ENCODE measurements around the gene HOXB9. TPM values are rescaled to one million over a fixed set of nuclear protein-coding genes. Genes with fewer than 3 reads are reported as not detected.
A peak's percentile ranks its signal among the peaks of the same experiment; 100 is the strongest.

HOXB9 gene
- total RNA-seq, 6 experiments from 2014 or later = not detected

- TF ChIP-seq, protein P1, sequence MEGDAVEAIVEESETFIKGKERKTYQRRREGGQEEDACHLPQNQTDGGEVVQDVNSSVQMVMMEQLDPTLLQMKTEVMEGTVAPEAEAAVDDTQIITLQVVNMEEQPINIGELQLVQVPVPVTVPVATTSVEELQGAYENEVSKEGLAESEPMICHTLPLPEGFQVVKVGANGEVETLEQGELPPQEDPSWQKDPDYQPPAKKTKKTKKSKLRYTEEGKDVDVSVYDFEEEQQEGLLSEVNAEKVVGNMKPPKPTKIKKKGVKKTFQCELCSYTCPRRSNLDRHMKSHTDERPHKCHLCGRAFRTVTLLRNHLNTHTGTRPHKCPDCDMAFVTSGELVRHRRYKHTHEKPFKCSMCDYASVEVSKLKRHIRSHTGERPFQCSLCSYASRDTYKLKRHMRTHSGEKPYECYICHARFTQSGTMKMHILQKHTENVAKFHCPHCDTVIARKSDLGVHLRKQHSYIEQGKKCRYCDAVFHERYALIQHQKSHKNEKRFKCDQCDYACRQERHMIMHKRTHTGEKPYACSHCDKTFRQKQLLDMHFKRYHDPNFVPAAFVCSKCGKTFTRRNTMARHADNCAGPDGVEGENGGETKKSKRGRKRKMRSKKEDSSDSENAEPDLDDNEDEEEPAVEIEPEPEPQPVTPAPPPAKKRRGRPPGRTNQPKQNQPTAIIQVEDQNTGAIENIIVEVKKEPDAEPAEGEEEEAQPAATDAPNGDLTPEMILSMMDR (IDR thresholded peaks at IDR 0.05) = no peak
- TF ChIP-seq POLR2A (IDR thresholded peaks at IDR 0.05) = no peak
- H3K4me3 ChIP-seq = peak overlapping the region; percentile 27 to 46 (median 36)
- H3K36me3 ChIP-seq = no peaks in the 10 kb centered on the region
- DNase-seq (no peak), ATAC-seq (peak; percentile 4 to 20 (median 11))
- 4% methylated on average over 30 of the region's 43 CpGs for WGBS (ENCODE audit: insufficient coverage, low coverage, low lambda C conversion rate, missing lambda C conversion rate)
- intact Hi-C loops (cut with DNase I) = no loop called here
- peaks cover 0 to 7% (median 0%) of the 10 kb centered on the region in 4 donors for H3K4me1 ChIP-seq
- H3K27me3 ChIP-seq = peaks cover 0 to 54% of the 10 kb centered on the region in 2 donors
- no peaks in the 10 kb centered on the region for H3K9me3 ChIP-seq
- H3K27ac ChIP-seq = peak overlapping the region; percentile 63 to 91 (median 78)
These were observed 47.3 kb downstream of the HOXB9 start for GRCh38 chr17:48578616-48579470.

- H3K9me3 ChIP-seq = no peaks in the 10 kb centered on the region
- peak; percentile 58 to 69 (median 60) for ATAC-seq
- H3K4me1 ChIP-seq = peaks cover 0 to 7% (median 0%) of the 10 kb centered on the region in 4 donors
- H3K36me3 ChIP-seq = no peaks in the 10 kb centered on the region
- intact Hi-C loops (cut with DNase I) = no loop called here
- WGBS (ENCODE audit: insufficient coverage, low coverage, low lambda C conversion rate, missing lambda C conversion rate) = 3% methylated on average over 20 of the region's 58 CpGs
- peak; percentile 67 to 77 (median 72) for DNase-seq
- no peak for TF ChIP-seq POLR2A (IDR thresholded peaks at IDR 0.05)
- TF ChIP-seq, protein P1 (IDR thresholded peaks at IDR 0.05) = no peak
- peaks cover 0 to 48% of the 10 kb centered on the region in 2 donors for H3K27me3 ChIP-seq
- H3K4me3 ChIP-seq = peak within 1 kb of the TSS; percentile 27 to 46 (median 36)
- H3K27ac ChIP-seq = peak within 1 kb of the TSS; percentile 57 to 91 (median 63)
These were observed 48.1 kb downstream of the HOXB9 start, which contains the start of gene HOXB4 for GRCh38 chr17:48577946-48578615. HOXB4 (minus strand) TSS chr17:48578350; CDS start chr17:48578319, 31 bp downstream.

DNA sequence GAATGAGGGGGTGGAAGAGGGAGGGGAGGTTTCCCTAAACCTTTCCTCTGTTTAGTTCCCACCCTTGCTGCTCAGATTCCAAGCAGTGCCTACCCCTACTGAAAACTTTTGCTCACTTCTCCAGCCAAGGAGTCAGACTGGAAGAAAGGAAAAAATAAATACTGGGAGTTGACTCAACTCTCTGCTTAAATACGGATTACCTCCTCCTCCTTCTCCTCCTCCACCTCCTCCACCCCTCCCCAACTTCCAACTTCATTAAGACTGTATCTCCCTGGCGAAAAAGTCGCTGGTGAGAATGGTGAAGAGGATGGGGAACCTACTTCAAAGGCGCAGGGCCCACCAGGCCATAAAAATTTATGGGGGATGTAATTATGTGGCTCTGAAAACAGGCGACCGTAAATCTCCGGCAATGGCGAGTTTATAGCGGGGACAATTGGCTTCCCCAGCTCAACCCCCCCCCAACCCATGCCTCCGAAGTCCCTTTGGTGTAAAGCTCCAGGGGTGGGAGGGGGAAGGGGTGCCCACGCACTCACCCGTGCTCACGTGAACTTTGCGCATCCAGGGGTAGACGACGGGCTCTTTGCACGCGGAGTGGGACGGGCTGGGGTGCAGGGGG is 48.7 kb downstream of the HOXB9 start:
- ATAC-seq (no peak), DNase-seq (no peak)
- Histone ChIP-seq H3K4me1 (peaks cover 0 to 7% (median 0%) of the 10 kb centered on the region in 4 donors), H3K27me3 (peaks cover 0 to 42% of the 10 kb centered on the region in 2 donors), H3K36me3 (no peaks in the 10 kb centered on the region), H3K4me3 (peak overlapping the region; percentile 14 to 46 (median 27)), H3K27ac (peak overlapping the region; percentile 57 to 79 (median 63)), H3K9me3 (no peaks in the 10 kb centered on the region)
- TF ChIP-seq POLR2A (IDR thresholded peaks at IDR 0.05) = no peak
- TF ChIP-seq, protein P1 (IDR thresholded peaks at IDR 0.05) = no peak
- intact Hi-C loops (cut with DNase I) = no loop called here
- WGBS (ENCODE audit: insufficient coverage, low coverage, low lambda C conversion rate, missing lambda C conversion rate) = 2% methylated on average over 17 of the region's 19 CpGs

- H3K36me3 ChIP-seq = no peaks in the 10 kb centered on the region
- H3K27me3 ChIP-seq = peaks cover 0 to 36% of the 10 kb centered on the region in 2 donors
- H3K27ac ChIP-seq = peak overlapping the region; percentile 52 to 79 (median 63)
- ATAC-seq (no peak), DNase-seq (no peak)
- H3K4me3 ChIP-seq = peak overlapping the region; percentile 14 to 46 (median 16)
- intact Hi-C loops (cut with DNase I) = no loop called here
- no peaks in the 10 kb centered on the region for H3K9me3 ChIP-seq
- no peak for TF ChIP-seq POLR2A (IDR thresholded peaks at IDR 0.05)
- TF ChIP-seq, protein P1 (IDR thresholded peaks at IDR 0.05) = no peak
- 5% methylated on average over 31 of the region's 43 CpGs for WGBS (ENCODE audit: insufficient coverage, low coverage, low lambda C conversion rate, missing lambda C conversion rate)
- H3K4me1 ChIP-seq = peaks cover 0 to 7% (median 0%) of the 10 kb centered on the region in 4 donors
These were observed 49.5 kb downstream of the HOXB9 start for GRCh38 chr17:48576479-48577309.
